KG1 (cell line): ENCODE measurements around the gene P3H3.
"Not testable (repeated sequence)": the region's sequence is repeated elsewhere in the genome, so short reads cannot be mapped to it uniquely, and the experiment has no call there.

Experiments
- DNase-seq: peaks from one replicate; lab custom pipeline; 2025; lab: John Stamatoyannopoulos, UW

The P3H3 gene

GRCh38 chr12:6845395-6845794 lies 17.2 kb downstream of the P3H3 start:
- no peak for DNase-seq

- no peak for DNase-seq
Observed at GRCh38 chr12:6846316-6846869, 18.2 kb downstream of the P3H3 start.

- no peak for DNase-seq
Observed at GRCh38 chr12:6847676-6848075, 19.5 kb downstream of the P3H3 start.

- DNase-seq, result no peak
Observed at GRCh38 chr12:6849427-6849826, 21.2 kb downstream of the P3H3 start.

GRCh38 chr12:6849976-6850560 lies 21.9 kb downstream of the P3H3 start:
- DNase-seq, result no peak

- no peak for DNase-seq
Observed at GRCh38 chr12:6850796-6851152, 22.6 kb downstream of the P3H3 start.

GRCh38 chr12:6851153-6851920 lies 23.1 kb downstream of the P3H3 start, which contains the start of gene CDCA3:
TSS of gene CDCA3 (minus strand) at chr12:6851286. CDS start at chr12:6850952, 334 bp downstream.
- DNase-seq, result peak; percentile 94

- DNase-seq, result peak; percentile 100
Observed at GRCh38 chr12:6851921-6852650, 23.9 kb downstream of the P3H3 start, which contains the start of gene USP5. TSS of gene USP5 (plus strand) at chr12:6852150. CDS start at chr12:6852180, 30 bp downstream.

GRCh38 chr12:6852651-6853354 lies 24.6 kb downstream of the P3H3 start:
- DNase-seq, result no peak

- no peak for DNase-seq
Observed at GRCh38 chr12:6853626-6854025, 25.4 kb downstream of the P3H3 start.

GRCh38 chr12:6854036-6854435 lies 25.8 kb downstream of the P3H3 start:
- no peak for DNase-seq

GRCh38 chr12:6855322-6855721 lies 27.1 kb downstream of the P3H3 start:
- no peak for DNase-seq

GRCh38 chr12:6858799-6859198 lies 30.6 kb downstream of the P3H3 start:
- DNase-seq, result no peak

GRCh38 chr12:6860116-6860515 lies 31.9 kb downstream of the P3H3 start:
- no peak for DNase-seq

- DNase-seq, result no peak
Observed at GRCh38 chr12:6860942-6861341, 32.7 kb downstream of the P3H3 start.

GRCh38 chr12:6861391-6861790 lies 33.2 kb downstream of the P3H3 start:
- DNase-seq, result no peak

- no peak for DNase-seq
Observed at GRCh38 chr12:6863033-6863432, 34.8 kb downstream of the P3H3 start.

GRCh38 chr12:6863586-6864321 lies 35.5 kb downstream of the P3H3 start:
- no peak for DNase-seq

- not testable (repeated sequence) for DNase-seq
Observed at GRCh38 chr12:6865307-6865706, 37.1 kb downstream of the P3H3 start.

GRCh38 chr12:6866163-6866919 lies 38.1 kb downstream of the P3H3 start:
- DNase-seq, result no peak
